HFF-Myc (cell line): ENCODE measurements around the gene TLL2.

ENCODE experiments used
- DNase-seq: peaks from one replicate; pipeline ENCODE4 v3.0.0-alpha.2; 2011; ENCODE audit warnings: low read depth; ENCODE audit errors: extremely low read depth
- H3K4me3 ChIP-seq: replicated peaks from 2 replicates; pipeline ENCODE4 v1.5.1; 2011; ENCODE audit warnings: low read depth, mild to moderate bottlenecking, control low read depth, low read length
- TF ChIP-seq, protein P1 (sequence below): IDR thresholded peaks from 2 replicates; pipeline ENCODE4 v1.5.1; 2012; ENCODE audit warnings: mild to moderate bottlenecking, low read depth, low read length, control low read depth; ENCODE audit errors: missing control alignments

The TLL2 gene

DNA sequence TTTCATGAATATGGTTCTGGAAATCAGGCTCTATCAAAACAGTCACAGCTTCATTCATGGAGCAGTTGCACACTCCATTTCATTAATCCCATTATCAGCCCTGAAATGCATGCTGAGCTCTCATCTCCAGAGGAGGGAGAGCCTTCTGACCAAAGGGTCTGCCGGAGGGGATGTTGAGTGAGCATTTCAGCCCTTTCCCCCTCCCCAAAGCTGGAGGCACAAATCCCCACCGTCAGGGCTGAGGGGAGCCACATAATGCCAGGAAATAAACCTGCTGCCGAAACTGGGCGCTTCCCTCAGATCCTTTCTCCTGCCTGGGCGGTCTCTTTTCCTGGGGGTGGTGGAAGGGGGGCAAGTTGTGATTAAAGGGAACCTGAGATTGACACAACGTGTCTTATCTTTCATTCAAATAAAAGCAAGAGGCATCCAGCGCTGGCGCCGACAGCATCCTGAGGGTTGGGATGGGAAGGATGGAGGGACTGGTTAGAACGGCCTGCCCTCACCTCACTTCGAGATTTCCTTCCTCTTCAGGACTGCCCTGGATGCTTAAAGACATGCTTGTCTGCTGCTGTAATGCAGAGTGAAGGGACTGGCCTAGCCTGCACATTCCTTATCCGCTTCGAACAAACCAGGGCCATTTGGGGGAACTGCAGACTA, 71.6 kb downstream of the TLL2 start:
- H3K4me3 ChIP-seq: no peak overlapping the region
- TF ChIP-seq, protein P1, sequence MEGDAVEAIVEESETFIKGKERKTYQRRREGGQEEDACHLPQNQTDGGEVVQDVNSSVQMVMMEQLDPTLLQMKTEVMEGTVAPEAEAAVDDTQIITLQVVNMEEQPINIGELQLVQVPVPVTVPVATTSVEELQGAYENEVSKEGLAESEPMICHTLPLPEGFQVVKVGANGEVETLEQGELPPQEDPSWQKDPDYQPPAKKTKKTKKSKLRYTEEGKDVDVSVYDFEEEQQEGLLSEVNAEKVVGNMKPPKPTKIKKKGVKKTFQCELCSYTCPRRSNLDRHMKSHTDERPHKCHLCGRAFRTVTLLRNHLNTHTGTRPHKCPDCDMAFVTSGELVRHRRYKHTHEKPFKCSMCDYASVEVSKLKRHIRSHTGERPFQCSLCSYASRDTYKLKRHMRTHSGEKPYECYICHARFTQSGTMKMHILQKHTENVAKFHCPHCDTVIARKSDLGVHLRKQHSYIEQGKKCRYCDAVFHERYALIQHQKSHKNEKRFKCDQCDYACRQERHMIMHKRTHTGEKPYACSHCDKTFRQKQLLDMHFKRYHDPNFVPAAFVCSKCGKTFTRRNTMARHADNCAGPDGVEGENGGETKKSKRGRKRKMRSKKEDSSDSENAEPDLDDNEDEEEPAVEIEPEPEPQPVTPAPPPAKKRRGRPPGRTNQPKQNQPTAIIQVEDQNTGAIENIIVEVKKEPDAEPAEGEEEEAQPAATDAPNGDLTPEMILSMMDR: no peak
- DNase-seq: no peak

DNA sequence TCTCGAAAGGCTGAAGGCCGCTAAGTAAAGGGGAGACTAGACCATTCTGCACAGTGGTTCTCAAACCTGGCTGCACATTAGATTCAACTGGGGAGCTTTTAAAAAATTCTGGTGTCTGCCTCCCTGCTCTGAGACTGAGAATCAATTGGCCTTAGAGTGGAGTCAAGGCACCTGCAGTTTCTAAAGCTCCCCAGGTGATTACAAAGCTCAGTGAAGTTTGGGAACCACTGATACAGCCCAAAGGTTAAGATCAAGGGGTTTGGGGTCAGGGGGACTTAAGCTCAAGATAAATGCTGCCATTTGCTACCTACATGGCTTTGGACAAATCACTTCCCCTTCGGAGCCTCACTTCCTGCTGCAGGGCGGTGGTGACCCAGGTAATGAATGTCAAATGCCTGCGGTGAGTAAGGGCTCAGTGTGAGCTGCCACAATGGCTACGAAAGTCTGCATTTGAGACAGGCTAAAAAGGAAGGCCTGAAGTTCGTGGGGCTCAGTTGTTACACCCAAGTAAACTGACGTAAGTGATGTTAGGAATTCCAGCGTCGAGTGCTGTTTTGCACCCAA, 72.3 kb downstream of the TLL2 start:
- TF ChIP-seq, protein P1: no peak
- no peak for DNase-seq
- H3K4me3 ChIP-seq: no peak overlapping the region

DNA sequence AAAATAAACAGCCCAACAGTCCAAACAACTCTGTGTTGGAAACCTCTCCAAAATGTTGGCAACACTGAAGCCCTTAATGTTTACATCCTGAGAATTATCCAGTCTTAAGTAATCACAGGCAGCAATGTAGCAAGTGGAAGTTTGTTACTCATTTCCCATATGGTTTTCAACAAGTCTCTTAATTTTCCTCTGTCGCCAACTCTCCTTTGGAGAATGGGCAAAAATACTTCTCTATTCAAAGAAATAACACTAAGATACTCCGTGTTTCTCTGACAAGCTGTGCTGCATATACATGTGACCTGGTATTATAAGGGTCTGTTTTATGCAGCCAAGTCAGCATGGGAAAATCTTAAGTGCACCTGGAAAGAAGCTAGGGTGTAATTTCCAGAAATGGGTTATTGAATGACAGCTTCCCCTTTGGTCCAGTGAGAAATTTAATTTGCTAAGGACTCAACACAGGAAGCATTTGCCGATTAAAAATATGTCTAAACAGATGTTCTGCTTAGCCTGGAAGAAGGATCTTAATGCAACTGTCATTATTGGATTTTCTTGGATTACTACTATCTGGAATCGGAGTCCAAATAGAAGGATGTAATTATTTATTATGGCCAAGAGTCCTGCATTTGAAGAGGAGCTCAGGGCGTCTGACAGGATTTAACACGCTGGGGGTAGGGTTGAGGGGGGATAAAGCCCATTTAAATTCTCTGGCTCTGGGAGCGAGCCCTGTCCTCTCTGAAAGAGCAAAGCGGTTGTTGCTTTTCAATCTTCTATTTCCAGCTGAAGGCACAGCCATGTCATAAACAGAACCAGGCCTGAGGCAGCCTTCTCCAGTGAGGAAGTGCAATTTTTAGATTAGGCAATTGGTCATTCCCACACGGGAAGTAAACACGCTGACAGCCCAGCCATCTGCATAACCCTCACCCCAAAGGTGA, 73.1 kb downstream of the TLL2 start:
- DNase-seq: no peak
- TF ChIP-seq, protein P1: no peak

DNA sequence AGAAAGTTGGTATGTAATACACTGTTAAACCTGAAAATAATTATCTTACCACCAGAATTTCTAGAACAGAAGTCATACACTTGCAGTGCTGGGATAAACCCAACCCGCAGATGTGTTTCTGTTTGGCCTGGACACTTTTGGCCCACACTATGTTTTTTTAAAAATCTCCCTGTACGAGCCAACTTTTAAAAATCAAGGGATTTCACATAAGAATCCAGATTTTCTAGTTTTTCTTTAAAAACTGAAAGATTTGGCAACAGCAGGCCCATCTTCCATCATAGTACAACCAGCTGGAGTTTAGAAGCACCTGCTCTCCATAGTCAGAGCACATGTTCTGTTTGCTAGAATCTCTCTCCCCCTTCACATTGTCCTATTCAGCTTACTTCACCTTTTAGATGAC, 74.0 kb downstream of the TLL2 start:
- DNase-seq: no peak
- no peak overlapping the region for H3K4me3 ChIP-seq
- TF ChIP-seq, protein P1: no peak

More for the DNA sequence above, 73.1 kb downstream of the TLL2 start:
- no peak overlapping the region for H3K4me3 ChIP-seq

DNA sequence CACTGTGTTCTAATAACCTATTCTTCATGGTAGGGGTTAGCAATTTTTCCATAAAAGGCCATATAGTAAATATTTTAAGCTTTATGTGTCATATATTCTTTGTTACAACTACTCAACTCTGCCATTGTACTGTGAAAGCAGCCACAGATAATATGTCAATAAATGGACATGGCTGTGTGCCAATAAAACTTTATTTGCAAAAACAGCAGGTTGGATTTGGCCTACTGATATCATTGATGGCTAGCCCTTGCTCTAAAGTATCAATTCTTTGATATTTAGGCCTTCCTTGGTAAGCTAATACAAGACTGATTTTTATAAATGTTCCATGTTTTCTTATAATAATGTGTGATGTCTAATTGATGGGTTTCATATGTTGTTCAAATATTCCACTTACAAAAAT, 77.7 kb downstream of the TLL2 start:
- H3K4me3 ChIP-seq: no peak overlapping the region
- TF ChIP-seq, protein P1: no peak
- DNase-seq: no peak

DNA sequence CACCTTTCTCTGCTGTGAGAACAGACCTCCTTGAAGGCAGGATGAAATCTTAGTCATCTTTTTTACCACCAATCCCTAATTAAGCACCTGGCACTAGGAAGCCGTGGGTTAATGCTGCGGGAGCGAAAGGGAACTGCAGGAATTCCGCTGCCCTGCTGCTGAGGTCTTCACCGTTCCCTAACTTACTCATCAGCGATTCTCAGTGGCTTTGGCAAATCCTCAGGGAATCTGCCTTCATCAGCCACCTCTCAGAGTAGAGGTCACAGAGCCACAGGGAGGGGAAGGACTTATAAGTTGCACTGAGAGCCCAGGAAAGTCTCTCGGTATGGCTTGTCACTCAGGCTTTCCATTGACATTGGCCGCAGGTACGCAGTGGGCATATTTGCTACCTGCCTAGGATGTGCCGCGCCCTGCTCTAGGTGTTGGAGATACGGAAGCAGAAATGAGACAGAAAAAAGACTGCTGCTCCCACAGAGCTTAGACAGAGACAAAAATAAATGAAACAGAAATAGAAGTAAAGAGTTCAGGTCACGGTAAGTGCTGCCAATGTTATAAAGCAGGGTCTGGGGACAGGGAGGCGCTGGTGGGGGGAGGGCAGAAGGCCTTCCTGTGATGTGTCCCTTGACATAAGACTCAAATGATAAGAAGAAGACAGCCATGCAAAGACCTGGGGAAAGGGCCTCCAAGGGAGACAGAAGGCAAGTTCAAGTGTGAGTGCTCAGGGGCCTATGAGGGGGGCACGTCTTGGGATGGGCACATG, 82.3 kb downstream of the TLL2 start:
- TF ChIP-seq, protein P1: no peak
- H3K4me3 ChIP-seq: no peak overlapping the region
- no peak for DNase-seq
